GM18526 (cell line): Measurements from ENCODE around the gene FAM227B.

Experiments
- POLR2A ChIP-seq: IDR thresholded peaks from 3 replicates; pipeline ENCODE4 v1.6.1; 2011; ENCODE audit not compliant: insufficient read length; ENCODE audit errors: extremely low read depth

Gene FAM227B

DNA sequence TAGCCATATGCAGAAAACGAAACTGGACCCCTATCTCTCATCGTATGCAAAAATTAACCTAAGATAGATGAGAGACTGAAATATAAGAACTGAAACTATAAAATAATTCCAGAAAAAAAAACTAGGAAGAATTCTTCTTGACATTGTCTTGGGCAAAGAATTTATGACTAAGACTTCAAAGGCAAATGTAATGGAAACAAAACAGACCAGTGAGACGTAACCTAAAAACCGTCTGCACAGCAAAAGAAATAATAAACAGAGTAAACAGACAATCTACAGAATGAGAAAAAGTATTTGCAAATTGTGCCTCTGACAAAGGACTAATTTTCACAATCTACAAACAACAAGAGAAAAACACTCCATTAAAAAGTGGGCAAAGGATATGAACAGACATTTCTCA, 92.3 kb downstream of the FAM227B start:
- TF ChIP-seq POLR2A = no peak

DNA sequence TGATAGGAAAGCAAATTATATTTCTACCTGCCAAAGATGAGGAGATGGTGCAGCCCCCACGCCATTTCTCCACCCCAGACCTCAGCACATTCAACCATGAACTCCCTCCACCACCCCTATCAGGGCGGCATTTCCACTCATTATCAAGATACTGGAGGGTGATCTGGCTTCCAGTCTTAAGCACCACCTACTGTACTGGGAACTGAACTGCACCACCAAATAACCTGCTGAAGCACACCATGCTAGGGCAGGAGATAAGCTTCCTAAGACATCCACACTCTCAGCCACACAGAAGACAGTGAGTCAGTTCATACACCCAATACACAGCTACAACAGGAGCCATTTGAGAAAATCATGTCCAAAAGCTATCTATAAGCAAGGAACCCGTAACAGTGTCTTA, 98.8 kb downstream of the FAM227B start:
- TF ChIP-seq POLR2A = no peak

DNA sequence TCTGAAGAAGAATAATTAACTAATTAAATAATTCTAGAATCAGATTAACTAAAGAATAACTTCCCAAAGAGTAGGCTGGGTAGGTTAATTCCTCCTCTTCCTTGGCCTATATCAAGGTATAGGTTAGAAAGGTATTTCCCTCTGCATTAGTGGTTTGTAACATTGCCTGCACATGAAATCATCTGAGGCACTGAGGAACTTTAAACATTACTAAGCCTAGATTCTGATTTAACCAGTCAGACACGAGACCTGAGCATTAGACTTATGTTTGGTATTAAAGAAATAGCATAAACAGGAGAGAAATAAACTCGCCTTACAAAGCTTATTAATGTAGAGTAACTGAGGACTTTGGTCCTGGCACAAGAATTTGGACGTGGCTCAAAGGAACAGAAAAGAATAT, 113.4 kb downstream of the FAM227B start:
- no peak for TF ChIP-seq POLR2A

DNA sequence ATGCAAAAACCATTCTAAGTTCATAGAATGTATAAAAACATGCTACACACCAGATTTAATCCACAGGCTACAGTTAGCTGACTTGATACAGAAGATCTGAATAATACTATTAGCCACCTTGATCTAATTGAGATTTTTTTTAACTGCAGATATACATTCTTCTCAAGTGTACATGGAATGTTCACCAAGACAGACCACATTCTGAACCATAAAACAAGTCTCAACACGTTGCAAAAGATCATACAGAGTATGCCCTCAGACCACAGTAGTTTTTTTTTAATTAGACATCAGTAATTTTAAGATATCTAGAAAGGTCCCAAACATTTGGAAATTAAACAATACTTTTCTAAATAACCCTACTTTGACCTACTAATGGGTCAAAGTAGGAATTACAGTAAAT, 114.3 kb downstream of the FAM227B start:
- TF ChIP-seq POLR2A = no peak

DNA sequence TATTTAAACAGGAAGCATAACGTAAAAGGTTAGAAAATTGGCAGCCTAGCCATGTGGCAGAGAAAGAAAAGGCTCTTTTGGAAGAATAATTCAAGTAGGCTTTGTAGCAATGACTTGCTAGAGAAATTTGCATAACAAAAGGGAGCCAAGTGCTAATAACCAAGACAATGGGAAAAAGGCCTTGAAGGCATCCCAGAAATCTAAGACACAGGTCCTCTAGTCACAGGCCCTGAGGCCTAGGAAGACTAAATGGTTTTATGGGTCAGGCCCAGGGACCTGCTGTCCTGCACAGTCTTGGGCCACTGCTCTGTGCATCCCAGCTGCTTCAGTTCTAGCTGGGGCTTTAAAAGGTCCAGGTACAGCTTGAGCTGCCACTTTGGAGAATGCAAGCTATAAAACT, 119.0 kb downstream of the FAM227B start:
- TF ChIP-seq POLR2A = no peak

DNA sequence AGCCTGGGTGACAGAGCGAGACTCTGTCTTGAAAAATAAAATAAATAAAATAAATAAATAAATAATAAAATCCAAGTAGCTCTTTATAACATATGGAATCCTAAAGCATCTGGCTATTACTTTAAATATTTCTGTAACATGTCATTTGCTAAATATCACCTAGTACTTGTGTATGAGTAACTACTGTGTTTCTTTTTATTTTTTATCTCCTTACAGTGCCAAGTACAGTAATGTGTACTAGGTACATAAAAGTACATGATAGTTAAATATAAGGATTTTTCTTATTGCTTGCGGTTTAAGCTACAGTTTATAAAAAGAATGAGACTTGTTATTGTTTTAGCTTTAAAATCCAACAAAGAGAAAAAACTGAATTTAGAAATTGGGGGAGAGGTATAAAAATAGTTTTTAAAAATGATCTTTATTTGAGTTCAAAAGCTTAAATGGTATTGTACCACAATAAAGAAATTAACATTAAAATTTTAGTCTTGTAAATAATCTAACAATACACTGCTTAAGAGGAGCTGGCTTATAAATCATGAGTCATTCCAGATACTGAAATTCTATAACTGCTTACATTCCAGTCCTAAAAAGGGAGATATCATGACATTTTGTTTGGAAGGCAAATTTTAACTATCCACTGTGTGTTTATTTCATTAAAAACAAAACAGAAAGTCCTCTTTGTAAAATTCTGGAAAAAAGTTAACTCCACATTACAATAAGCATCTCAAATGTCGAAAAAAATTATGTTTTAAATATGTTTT, 124.4 kb downstream of the FAM227B start:
- no peak for TF ChIP-seq POLR2A

DNA sequence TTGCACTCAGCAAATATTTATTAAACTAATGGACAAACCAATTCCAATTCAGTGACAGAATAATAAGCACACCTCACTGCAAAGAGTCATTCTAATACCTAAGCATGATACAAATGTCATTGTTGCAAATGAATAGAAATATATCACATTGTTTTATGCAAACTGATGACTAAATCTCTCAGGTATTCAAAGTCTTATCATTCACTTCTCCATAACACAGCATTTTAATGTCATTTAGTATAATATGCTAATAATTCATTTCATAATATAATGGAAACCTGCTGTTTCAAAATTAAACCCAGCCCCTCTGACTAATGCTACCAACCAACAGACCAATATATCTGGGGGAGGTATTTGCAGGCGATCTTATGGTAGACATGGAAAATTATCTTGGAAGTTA, 125.8 kb downstream of the FAM227B start:
- no peak for TF ChIP-seq POLR2A

DNA sequence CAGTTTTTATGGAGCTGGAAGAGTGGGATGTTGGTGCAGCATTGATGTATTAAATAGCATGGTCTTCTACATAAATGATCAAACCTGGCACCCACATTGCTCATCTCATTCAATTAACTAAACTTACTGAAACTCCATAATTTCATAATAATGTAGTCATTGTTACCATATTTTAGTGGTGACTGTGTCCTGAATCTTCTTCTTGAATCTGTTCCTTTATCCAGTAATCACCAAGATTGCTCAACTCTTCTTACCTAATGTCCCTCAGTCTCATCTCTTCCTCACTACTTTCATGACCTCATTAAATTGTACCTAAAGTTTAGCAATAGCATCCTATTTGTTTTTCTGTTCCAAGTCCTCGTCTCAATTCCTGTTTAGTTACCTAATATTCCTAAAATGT, 127.8 kb downstream of the FAM227B start:
- no peak for TF ChIP-seq POLR2A

DNA sequence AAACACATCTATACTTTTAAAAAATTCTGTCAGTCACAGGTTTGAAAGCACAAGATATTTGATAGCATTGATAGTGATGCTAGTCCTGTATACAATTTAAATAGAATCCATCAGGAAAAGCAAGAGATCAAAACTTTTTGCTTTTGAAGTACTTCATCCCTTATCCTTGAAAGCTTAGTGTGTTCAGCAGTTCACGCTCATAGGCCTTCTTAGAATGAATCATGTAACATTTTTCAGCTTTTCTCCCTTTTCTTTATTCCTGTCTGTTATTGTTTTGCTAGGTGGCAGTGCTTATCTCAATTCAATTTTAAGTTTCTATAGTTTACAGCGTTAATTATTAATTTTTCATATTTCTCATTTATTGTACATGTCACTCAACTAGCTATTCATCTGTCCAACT, 128.5 kb downstream of the FAM227B start:
- TF ChIP-seq POLR2A = no peak

DNA sequence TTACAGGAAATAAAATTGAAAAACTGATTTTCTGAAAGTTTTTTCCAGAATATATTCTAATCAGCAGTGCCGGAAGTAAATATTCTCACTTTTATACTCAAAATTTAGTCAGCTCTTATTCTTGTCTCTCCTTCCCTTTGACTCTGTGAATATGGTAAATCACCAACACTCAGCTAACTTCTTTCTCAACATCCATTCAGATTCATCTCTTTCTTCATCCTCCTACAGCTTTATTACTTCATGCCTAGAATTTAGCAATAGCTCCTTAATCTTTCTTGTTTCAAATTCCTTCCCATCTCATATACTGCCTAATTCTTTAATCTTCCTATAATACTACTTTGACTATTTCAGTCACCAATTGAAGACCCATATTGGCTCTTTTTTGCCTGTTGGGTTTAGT, 129.7 kb downstream of the FAM227B start:
- TF ChIP-seq POLR2A = no peak

DNA sequence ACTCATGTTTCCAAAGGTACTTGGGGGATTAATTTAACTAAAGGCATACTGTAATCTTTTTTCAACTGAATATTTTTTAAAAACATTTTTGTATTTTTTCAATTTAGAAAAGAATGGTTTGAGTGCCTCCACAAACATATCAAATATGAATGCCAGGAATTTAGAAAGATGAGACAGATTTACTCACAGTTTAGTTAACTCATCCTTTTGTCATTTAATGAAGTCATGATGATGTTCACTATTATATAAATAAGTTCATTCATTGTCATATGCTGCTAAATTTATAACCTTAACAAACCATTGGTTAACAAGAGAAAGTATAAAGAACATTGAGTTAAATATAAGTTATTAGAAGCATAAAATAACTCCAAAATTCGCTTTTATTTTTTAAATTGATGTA, 147.6 kb downstream of the FAM227B start:
- no peak for TF ChIP-seq POLR2A

DNA sequence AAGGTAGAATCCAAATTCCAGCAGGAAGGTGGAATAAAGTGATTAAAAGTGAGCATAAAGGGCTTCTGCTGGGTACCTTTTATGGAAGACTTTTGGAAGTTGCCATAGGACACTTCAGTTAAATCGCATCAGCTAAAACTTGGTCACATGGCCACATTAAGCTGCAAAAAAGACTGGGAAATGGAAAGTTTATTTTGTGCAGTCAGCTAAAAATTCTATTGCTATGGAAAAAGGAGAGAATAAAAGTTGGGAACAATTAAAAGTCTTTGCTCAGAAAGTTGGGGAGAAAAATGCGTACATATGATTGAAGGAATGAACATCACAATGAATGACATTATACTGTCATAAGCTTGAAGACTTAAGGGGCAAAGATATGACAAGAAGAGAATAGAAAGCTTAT, 148.3 kb downstream of the FAM227B start:
- no peak for TF ChIP-seq POLR2A

DNA sequence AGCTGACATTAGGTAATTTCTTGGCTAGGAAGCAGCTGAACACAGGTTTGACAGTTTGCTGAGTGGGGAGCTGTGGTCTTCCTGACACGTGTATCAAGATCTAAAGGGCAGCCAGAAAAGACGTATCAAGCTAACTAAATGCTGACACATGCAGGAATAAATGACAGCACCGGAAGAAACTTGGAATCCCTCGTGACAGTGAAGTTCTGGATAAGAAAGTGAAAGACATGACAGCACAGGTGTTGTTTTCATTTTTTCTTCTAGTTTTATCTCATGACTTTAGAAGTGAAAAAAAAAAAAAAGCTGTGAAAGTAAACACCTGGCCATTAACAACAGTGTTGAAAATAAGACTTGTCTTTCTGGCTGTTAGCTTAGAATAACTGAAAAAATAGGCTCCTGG, 148.9 kb downstream of the FAM227B start:
- TF ChIP-seq POLR2A = no peak

DNA sequence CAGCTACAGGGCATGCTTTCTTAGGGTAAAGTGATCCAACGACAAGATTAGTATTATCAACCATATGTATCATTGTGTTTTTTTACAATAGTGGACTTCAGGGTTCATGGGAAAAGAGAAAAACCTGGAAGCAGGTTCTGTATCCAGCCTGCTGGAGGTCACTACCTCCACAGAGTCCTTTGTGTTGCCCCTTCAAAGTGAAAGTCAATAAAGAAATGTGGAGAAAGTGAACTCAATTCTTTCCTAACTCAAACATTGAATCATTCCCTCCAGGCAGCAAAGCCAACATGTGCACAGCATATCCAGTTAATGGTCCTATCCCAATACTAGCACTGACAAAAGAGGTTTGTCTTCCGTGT, 152.2 kb downstream of the FAM227B start:
- TF ChIP-seq POLR2A = no peak

DNA sequence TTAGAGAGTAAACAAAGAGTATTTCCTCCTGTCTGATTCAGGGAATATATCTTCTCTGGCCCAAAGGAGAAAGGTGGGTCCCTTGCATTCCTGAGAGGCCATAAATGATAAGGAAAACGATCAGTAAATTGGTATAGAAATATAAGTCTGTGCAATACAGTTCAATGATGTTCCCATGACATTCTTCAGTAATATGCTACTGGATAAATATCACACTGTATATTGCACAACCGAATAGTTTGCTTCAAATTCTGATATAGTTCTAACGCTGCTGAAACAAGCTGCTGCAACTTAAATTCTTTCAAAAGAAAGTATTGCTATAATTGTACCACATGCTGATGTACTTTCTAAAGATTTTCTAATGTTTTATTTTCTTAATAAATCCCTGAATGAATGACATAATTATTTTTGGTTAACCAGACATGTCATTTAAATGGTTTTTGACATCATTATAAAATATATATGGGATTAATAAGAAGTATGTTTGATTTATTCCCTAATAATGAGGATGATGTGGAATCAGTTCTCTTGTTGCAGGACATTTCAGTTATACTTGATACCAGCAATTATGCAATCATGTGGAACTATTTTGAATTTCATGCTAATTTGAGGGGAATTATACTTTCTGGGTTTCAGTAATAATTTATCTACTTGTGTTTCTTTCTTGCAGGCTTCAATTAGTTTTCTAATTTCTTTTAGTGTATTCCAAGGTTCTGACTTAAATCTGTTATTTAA, 152.7 kb downstream of the FAM227B start:
- TF ChIP-seq POLR2A = no peak

DNA sequence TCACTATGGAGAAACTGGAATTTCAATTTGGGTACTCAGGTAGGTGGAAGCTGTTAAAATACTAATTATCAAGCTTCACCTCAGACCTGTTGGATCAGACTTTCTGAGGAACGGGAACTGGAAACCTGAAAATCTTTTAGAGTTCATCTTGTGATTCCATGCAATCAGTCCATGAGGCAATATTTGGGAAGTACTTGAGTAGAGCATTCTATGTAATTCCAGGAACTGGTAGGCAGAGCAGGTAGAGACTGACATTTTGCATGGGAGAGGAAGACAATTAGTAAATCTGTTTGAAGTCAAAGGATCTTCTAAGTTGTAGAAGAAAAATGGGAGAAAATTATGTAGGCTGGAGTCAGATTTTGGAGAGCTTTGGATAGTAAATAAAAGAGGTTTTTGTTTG, 154.5 kb downstream of the FAM227B start:
- TF ChIP-seq POLR2A = no peak

DNA sequence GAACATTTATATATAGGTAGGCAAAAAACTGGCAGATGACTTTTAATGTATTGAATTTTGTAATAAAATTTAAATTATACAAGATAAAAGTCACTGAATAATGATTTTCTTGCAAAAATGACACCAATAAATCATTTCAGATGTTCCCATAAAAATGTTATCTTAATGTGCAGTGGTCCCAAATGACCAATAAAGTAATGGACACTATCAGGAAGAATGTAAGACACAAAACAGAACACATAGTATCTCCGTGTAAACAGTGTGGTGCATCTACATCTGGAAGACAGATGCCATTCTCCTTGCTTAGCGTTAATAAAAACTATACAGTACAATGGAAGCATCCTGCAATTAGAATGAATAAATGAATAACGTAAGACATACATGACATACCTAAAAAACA, 156.1 kb downstream of the FAM227B start:
- TF ChIP-seq POLR2A = no peak

DNA sequence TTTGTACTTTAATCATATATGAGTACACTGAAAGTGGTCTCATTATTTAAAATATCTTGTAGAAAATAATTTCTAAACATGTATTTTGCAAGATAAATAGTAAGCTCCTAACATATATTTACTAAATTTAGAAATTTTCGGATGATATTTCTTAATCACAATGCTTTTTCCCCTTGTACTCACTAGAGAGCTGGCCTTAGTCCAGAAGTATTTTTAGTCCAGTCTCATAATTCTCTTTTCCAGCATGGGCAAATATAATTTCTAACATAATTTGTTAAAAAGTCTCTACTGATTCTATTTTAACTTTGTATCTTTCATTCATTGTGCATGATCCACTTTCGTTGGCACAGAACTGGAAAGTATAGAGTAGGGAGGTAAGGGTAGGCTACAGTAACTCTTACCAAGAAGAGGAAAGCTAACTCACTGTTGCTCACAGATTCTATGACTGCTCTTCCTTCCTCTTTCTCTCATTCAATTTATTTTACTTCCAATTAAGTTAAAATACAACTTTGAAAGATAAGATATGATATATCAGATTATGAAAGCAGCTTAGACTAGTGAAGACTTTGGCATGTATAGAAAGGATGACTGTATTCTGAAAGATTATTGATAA, 158.3 kb downstream of the FAM227B start:
- TF ChIP-seq POLR2A = no peak
